SK-N-SH treated with all-trans-retinoic acid at 6 μM for 48 hours (cell line): Measurements from ENCODE around the gene GOLGA8J.

Source experiments
- ARNTL ChIP-seq: fragments of 450-650 bp; formaldehyde crosslinking; IDR thresholded peaks from 2 replicates; pipeline ENCODE4 v1.5.0; 2020; ENCODE audit warnings: low read depth, mild to moderate bottlenecking, moderate library complexity, borderline replicate concordance
- BACH2 ChIP-seq: fragments of 250-450 bp; sonication (Bioruptor Pico); IDR thresholded peaks from 2 replicates; pipeline ENCODE4 v1.9.0; 2021; ENCODE audit warnings: mild to moderate bottlenecking, borderline replicate concordance
- CREB5 ChIP-seq: fragments of 250-450 bp; sonication (Bioruptor Pico); IDR thresholded peaks from 2 replicates; pipeline ENCODE4 v1.5.1; 2020; ENCODE audit warnings: low read depth, mild to moderate bottlenecking, moderate library complexity
- ESRRG ChIP-seq: fragments of 250-450 bp; sonication (Bioruptor Pico); IDR thresholded peaks from 2 replicates; pipeline ENCODE4 v1.6.1; 2021; ENCODE audit warnings: mild to moderate bottlenecking
- ISL1 ChIP-seq: fragments of 250-450 bp; sonication (Bioruptor Pico); IDR thresholded peaks from 2 replicates; pipeline ENCODE4 v2.1.2; 2022; ENCODE audit warnings: mild to moderate bottlenecking, moderate library complexity
- OSR1 ChIP-seq: fragments of 250-450 bp; sonication (Bioruptor Pico); IDR thresholded peaks from 2 replicates; pipeline ENCODE4 v1.8.0; 2022; ENCODE audit warnings: moderate library complexity, mild to moderate bottlenecking, inconsistent platforms
- PATZ1 ChIP-seq: fragments of 250-450 bp; sonication (Bioruptor Pico); IDR thresholded peaks from 2 replicates; pipeline ENCODE4 v1.8.0; 2020; ENCODE audit warnings: mild to moderate bottlenecking, moderate library complexity, borderline replicate concordance
- POU6F1 ChIP-seq: fragments of 250-450 bp; sonication (Bioruptor Pico); IDR thresholded peaks from 2 replicates; pipeline ENCODE4 v1.8.0; 2021; ENCODE audit warnings: low read depth, mild to moderate bottlenecking, moderate library complexity, borderline replicate concordance
- PPARA ChIP-seq: fragments of 250-450 bp; sonication (Bioruptor Pico); IDR thresholded peaks from 2 replicates; pipeline ENCODE4 v1.5.0; 2020; ENCODE audit warnings: mild to moderate bottlenecking, borderline replicate concordance
- TSHZ2 ChIP-seq: fragments of 250-450 bp; sonication (Bioruptor Pico); IDR thresholded peaks from 2 replicates; pipeline ENCODE4 v1.5.0; 2020; ENCODE audit warnings: mild to moderate bottlenecking, moderate library complexity

GRCh38 chr15:30033763-30034162 is 49.0 kb upstream of the GOLGA8J start:
- TF ChIP-seq ESRRG (CRISPR knock-in tag) (no peak), BACH2 (CRISPR knock-in tag) (no peak), TSHZ2 (CRISPR knock-in tag) (no peak), ISL1 (CRISPR knock-in tag) (no peak), CREB5 (CRISPR knock-in tag) (no peak), ARNTL (CRISPR knock-in tag) (no peak), OSR1 (CRISPR knock-in tag) (no peak), PPARA (CRISPR knock-in tag) (no peak), PATZ1 (CRISPR knock-in tag) (no peak), POU6F1 (no peak)
